NCI-H1417 treated with DMSO at 0.1 percent for 48 hours (cell line): ENCODE data around the gene CD79A.
"Not testable (repeated sequence)": the region's sequence is repeated elsewhere in the genome, so short reads cannot be mapped to it uniquely, and the experiment has no call there.

Source experiments
- DNase-seq: peaks from one replicate; lab custom pipeline; 2025; lab: John Stamatoyannopoulos, UW

Gene CD79A

GRCh38 chr19:41905273-41906002 is 28.4 kb downstream of the CD79A start:
- DNase-seq: no peak

GRCh38 chr19:41906271-41906670 is 29.2 kb downstream of the CD79A start:
- DNase-seq: no peak

- DNase-seq: no peak
Measured at GRCh38 chr19:41906916-41907680, 30.0 kb downstream of the CD79A start.

- no peak for DNase-seq
Measured at GRCh38 chr19:41907994-41908615, 31.0 kb downstream of the CD79A start.

GRCh38 chr19:41908724-41909464 is 31.8 kb downstream of the CD79A start:
- no peak for DNase-seq

- DNase-seq: no peak
Measured at GRCh38 chr19:41909706-41910105, 32.6 kb downstream of the CD79A start.

GRCh38 chr19:41910240-41910991 is 33.3 kb downstream of the CD79A start:
- no peak for DNase-seq

GRCh38 chr19:41910992-41911888 is 34.2 kb downstream of the CD79A start:
- no peak for DNase-seq

GRCh38 chr19:41911889-41912731 is 35.0 kb downstream of the CD79A start:
- DNase-seq: no peak

GRCh38 chr19:41912899-41913537 is 35.9 kb downstream of the CD79A start:
- no peak for DNase-seq

- DNase-seq: no peak
Measured at GRCh38 chr19:41913538-41914423, 36.7 kb downstream of the CD79A start.

GRCh38 chr19:41914424-41914834 is 37.4 kb downstream of the CD79A start:
- DNase-seq: not testable (repeated sequence)

- no peak for DNase-seq
Measured at GRCh38 chr19:41915021-41915775, 38.1 kb downstream of the CD79A start.

GRCh38 chr19:41915776-41916414 is 38.8 kb downstream of the CD79A start:
- no peak for DNase-seq

GRCh38 chr19:41917676-41918075 is 40.6 kb downstream of the CD79A start:
- DNase-seq: no peak

- no peak for DNase-seq
Measured at GRCh38 chr19:41918095-41918494, 41.0 kb downstream of the CD79A start.
